HUDEP-2 (cell line): Measurements from ENCODE around the gene MPZL1.

Source experiments
- DNase-seq, 76 experiments: peaks; one replicate each; lab custom pipeline; 2025; ENCODE audit not compliant: unreplicated experiment in 76 of 76; lab: John Stamatoyannopoulos, UW

MPZL1 gene

DNA sequence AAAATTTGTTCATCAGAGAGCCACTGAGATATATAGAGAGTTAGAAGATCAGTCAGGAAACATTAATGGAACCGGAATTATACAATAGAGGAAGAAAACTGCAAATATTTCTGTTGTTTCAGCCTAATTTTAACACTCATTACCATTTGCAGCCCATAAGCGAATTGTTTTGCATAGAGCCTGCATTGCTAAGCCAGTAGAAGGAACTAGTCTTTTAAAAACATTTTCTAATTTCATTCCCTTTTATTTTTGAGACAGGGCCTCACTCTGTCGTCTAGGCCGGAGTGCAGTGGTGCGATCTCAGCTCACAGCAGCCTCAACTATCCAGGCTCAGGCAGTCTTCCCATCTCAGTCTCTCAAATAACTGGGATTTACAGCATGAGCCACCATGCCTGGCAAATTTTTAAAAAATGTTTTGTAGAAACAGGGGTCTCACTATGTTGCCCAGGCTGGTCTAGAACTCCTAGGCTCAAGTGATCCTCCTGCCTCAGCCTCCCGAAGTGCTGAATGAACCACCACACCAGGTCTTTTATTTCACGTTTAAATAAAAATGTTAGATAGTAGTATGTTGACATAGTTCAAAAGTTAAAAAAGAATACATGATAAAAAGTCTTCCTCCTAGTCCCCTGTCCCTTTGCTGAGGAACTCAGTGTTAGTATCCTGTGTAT is 25.3 kb downstream of the MPZL1 start:
- DNase-seq: no peak

DNA sequence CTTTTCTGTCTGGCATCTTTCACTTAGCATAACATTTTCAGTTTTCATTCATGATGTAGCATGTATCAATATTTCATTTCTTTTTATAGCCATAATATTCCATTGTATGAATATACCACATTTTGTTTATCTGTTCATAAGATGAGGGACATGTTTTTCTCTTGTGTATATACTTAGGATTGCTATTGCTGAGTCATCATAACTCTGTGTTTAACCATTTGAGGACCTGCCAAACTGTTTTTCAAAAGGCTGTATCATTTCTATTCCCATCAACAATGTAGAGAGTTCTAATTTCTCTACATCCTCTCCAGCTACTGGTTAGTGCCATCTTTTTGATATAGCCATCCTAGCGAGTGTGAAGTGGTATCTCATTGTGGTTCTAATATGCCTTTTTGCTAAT is 26.2 kb downstream of the MPZL1 start:
- no peak for DNase-seq

DNA sequence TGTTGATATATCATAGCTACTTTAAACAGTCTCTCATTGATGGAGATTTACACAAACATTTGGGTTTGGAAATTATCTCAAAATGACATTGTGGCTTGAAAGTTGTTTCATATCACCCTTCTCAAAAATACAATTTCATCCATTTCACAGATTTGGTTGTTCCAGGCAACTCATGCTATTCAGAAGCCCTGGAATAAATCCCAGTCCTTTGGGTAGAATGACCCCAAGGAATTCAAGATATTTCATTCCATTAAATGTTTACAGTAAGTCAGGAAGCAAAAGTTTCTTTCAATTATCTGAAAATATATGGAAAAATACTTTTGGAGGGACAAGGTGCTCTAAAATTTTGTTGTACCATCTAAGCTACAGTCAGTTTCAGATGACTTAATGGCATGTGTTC is 27.1 kb downstream of the MPZL1 start:
- no peak for DNase-seq

DNA sequence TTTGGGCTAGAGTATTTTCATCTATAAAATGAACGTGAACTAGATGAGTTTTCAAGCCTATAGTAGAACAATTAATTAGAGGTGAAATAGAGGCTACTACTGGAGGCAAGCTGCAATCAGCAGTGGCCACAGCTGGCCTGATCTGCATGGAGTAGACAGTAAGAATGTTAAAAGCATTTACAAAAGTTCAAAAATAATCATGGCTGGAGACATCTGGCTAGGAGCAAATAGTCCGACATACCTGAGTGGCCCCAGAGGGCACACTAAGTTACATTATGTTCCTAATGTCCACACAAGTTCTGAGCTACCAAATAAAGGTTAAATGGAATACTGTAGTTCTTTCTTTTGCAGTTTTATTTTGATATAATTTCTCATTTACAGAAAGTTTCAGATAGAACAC is 28.0 kb downstream of the MPZL1 start:
- DNase-seq: no peak

DNA sequence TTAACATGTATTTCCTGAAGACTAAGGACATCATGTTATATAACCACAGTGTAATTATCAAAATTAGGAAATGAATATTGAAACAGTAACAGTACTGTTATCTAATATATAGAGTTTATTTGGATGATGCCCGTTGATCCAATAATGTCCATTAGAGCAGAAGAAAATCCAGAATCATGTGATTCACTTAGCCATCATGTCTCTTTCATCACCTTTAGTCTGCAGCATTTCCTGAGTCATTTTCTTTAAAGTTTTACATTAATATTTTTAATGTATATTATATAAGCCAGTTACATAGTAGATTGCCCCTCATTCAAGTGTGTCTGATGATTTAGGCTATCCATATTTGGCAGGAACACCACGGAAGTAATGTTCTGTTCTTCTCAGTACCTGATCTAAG is 28.9 kb downstream of the MPZL1 start:
- DNase-seq: no peak

DNA sequence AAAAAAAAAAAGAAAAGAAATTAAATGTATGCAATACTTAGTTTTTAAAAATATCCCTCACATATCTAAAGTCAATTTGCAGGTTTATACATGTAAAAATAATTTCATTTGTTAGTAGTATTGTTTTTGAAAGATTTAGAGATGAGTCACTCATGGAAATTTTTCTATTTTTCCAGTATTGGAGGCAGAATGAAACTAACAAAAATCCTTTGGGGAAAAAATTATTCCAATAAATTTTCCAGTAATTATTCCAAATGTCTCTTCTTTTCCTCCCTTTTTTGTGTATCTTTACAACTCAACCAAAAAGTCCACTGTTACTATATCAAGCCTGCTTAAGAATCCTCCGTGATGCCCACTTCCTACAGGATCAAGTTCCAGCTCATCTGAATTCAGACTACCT is 29.9 kb downstream of the MPZL1 start:
- DNase-seq: no peak

DNA sequence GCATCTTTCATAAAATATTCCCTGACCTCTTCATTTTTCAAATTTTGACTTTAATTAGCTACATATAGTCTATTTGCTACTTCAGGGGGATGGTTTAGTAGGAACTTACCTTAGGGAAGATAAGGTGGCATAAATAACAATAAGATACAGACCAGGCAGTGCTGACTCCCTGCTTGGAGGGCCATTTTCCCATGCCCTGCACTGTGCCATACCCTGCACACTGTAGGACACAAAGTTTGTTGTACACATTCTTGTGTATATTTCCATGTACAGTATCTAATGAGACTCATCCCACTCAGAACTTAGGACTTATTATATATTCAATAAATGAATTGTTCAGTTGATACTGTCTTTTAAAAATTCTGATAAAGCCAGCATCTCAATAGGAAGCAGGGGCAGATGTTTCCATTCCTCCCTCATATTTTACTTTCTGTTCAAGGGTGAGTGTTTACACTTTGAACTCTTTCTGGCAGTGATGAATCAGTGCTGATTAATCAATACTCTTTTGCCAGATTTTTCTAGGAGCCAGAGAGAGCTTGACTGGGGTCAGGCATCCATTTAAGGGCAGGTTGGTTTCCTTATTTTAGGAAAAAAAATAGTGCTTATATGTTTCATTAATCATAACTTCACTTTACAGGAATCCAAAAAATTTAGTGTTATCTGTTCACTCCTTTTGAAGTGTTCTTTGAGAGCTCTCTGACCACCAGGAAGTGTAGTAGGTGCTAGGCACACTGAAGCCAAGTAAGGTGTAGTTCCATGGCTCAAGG is 30.6 kb downstream of the MPZL1 start:
- DNase-seq: no peak

DNA sequence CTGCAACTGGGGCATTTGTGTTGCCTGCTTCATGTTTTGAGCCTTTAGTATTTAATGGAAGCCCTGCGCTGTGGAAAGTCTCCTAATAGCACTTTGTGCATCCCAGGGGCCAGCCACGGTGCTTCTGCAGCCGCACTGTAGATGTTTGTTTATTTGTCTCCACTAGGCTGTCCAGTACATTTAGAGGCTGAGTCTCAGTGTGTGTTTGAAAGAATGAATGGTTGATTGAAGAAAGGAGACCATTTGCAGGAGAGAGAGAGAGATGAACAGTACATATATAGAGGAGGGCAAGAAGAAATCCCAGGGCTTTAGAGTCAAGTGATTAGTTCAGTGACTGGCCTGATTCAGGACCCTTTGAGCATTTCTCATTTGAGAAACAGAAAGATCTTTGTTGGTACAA is 33.9 kb downstream of the MPZL1 start:
- DNase-seq: no peak

DNA sequence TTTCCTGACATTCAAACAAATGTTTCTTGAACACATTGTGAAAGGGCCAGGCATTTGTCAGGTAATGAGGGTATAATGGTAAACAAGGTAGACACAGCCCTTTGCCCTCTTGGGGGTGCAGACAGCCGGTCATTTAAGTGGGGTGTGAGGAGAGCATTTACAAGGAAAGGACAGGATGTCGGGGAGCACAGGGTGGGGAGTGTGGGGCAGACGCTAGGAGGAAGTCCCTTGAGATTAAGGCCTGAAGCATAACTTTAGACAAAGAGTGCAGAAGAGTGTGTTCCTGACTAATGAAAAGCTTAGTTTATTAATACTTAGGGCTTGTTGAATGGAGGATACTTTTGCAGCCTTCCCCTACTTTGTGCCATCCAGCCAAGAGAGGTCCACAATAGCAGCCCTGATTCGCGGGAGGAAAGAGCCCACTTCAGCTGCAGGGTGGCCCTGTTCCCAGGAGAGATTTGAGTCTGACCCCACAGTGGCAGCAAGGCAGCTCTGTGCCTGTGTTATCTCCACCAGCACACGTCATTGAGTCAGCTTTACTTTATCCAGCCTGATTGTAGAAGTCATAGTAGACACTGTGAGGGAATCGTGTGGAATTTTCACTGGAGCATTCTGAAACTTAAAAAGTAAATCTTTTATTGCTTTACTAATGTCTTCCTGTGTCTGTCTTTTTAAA is 35.1 kb downstream of the MPZL1 start:
- peak in 6 of 76 experiments; percentile 8 to 34 (median 12) for DNase-seq

DNA sequence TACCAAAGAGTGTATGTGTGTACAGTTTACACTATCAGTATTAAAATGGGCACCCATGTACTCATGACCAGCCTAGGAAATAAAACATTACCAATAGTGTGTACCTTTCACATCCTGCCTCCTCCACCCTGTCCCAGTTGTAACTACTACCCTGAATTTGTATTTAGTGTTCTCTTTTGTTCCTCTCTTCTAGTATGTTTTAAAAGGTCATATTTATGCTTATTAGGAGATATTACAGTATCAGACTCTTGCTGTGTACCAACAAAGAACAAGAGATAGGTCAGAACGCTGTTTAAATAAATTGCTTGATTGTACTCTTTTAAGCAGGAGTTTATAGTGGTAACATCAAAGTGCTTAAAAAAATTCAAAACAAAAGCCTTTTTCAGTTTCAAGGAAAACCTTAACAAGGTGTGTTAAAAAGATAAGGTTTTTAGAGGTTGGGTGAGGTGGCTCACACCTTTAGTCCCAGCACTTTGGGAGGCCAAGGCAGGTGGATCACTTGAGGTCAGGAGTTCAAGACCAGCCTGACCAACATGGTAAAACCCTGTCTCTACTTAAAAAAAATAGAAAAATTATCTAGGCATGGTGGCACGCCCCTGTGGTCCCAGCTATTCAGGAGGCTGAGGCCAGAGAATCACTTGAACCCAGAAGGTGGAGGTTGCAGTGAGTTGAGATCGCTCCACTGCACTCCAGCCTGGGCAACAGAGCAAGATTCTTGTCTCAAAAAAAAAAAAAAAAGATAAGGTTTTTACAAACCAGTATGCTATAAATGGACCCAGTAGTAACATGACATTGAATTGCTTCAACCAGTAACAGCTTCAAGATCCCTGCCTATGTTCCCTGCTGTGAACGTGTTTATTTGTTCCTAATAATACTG is 35.9 kb downstream of the MPZL1 start:
- no peak for DNase-seq

DNA sequence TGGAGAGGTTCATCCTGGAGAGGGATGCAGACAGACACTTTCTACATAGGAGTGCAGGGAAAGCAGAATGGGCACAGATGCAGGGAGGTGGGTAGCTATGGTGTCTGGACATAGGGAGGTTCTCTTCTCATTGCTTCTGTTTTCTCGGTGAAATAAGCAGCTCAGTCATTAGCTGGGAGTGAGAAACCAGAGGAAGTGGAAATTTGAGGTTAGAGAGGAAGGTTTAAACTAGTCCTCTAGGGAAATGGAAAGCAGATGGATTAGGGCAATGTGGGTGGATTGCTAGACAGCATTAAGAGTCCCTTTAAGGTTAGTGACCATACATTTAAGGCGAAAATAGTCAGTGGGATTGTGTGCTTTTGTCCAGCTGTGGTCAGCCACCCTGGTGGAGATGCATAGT is 39.6 kb downstream of the MPZL1 start:
- no peak for DNase-seq

DNA sequence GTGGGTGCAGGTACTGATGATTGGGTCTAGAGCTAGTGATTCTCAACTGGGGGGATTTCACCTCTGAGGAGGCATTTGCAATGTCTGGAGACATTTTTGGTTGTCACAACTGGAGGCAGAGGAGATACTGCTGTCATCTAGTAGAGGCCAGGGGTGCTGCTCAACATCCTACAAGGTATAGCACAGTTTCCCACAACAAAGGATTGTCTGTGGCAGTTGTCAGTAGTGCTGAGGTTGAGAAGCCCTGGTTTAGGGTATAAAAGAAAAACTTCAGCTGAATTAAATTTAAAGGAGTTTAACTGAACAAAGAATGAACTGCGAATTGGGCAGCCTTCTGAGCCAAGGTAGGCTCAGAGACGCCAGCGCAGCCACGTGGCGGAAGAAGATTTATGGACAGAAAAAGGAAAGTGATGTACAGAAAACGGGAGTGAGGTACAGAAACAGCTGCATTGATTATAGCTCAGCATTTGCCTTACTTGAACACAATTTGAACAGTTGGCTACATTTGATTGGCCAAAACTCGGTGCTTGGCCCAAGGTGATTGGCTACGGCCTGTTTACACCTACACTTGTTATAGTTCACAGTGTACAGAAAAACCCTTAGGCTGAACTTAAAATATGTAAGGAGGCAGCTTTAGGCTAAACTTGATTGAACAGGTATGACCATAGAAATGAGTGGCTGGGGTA is 40.4 kb downstream of the MPZL1 start:
- DNase-seq: no peak

DNA sequence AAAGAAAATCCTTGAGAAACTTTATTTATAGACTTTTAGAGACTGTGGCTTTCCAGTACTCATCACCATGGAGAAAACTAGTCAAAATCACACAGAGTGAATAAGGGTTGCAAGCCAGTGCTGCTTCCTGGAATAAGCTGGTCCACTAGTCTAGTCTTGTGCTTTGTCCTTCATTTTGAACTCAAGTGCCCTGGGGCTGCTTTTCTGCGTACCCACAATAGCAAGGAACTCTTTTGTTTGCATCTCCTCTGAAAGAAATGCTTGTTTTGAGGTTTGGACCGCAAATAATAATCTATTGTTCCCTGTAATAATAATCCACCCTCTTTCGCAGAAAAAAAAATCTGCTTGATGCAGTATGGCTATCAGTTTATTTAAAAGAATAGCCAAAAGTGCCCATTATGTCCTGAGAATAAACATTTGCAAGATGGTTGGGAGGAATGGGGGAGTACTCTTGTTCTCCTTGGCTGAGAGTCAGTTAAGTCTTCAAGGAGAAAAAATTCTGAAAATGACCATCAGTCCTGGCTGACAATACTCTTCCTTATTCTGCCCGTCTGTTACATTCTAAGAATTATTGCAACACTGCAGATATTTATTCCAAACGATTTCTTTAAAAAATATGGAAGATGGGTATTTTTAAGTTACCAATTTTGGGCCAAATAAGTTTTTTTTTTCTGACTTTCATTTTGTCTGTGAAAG is 41.9 kb downstream of the MPZL1 start:
- no peak for DNase-seq

DNA sequence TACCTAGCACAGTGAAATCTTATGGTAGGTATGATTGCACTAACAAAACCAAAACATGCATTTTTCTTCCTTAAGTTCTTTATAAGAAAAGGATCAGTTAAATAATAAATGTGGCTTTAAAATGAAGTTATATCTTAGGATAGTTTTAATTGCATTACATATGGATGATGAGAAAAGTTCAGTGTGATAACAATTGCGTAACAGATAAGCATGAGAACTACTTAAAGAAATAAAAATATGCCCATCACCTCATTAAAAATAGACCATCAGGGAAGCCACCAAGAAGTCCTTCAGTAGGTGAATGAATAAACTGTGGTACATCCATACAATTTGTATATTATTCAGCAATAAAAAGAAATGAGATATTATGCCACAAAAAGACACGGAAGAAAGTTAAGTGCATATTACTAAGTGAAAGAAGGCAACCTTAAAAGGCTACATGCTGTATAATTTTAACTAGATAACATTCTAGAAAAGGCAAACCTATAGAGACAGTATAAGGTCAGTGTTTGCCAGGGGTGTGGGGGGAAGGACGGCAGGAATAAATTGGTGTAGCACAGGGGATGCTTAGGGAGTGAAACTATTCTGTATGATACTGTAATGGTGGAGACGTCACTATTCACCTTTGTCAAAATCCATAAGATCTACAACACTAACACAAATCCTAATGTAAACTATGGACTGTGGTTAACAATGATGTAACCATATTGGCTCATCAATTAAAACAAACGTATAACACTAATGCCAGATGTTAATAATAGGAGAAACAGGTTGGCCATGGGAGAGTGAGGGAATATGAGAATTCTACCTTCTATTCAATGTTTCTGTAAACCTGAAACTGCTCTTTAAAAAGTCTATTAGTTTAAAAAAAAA is 42.9 kb downstream of the MPZL1 start:
- no peak for DNase-seq

DNA sequence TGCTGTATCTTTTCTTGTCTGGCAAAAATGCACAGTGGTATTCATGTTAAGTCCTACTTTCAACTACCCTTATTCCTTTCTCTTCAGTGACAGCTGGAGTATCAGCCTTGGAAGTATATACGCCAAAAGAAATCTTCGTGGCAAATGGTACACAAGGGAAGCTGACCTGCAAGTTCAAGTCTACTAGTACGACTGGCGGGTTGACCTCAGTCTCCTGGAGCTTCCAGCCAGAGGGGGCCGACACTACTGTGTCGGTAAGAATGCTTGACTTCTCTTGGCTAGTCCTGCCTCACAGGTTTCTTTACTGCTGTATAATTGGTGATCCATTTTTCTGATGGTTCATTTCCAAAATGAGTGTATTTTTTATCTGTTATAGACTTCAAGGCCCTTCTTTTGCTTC is 43.7 kb downstream of the MPZL1 start:
- DNase-seq: no peak

DNA sequence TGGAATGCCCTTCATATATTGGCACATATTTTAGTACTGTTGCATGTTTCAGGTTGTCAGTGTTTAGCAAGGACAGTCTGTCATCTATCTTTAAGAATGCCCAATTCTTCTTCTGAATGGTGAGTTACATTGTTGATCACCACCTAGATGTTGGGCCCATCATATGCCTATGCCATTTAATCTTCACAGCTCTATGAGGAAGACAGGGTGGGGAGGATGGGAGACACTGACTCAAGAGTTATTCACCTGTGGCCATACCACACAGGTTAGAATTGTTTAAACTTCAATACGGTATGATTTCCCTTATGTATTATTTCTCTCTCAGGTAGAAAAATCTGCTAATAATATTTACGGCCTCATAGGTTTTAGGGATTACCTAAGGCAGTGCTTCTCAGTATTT is 44.8 kb downstream of the MPZL1 start:
- DNase-seq: no peak

DNA sequence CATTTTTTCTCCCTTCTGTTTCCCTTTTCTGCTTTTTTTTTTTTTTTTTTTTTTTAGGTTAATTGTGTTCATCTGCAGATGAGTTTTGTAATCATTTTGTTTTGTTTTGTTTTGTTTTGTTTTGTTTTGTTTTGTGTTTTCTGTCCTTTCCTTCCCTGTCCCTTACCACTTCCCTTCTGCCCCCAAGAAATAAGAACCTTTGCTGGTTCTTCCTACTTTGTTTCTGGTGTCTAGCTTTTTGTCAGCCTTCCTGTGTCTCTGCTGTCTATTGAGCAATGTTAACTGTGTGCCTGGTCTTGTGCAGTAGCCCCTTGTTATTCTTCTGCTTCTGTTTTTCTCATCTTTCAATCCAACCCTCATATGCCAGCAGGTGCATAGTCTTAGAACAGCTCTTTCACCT is 46.0 kb downstream of the MPZL1 start:
- no peak for DNase-seq

DNA sequence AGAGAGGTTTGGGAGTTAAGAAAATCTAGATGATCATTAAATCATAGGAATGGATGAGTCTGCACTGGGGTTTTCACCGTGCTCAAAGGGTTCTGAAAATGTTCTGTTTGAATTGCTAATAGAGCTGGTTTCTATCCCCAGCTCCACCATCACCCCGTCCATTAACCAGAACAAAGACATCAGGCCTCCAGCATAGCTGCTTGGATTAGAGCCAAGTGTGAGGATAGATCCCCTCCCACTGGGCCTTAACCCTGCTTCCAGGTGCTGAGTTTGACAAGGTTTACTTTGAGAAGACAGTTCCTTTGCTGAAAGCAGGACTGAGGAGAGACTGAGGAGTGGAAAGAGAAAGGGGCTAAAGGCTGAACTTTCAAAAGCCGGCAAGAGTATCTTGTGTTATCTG is 48.3 kb downstream of the MPZL1 start:
- DNase-seq: no peak

DNA sequence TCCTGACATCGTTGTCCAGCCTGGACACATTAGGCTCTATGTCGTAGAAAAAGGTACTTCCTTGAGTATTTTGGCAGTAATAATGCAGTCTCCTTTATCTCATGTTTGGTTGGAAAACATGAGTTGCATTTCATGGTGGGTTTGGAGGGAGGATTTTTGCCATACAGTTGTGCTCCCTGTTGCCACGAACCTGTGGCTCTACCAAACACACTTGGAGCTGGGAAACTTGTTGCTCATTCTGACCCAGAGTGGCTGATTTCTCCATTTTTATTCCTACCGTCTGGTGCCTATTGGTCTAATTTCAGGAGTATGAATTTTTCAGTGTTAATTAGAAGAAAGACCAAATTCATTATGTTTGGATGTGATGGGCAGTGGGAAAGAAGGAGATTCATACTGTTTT is 50.7 kb downstream of the MPZL1 start:
- DNase-seq: no peak
